SHP77 treated with DMSO at 0.1 percent for 48 hours (cell line): ENCODE results near the gene BCKDHB.

ENCODE experiments used
- DNase-seq: peaks from one replicate; lab custom pipeline; 2025; lab: John Stamatoyannopoulos, UW

The BCKDHB gene

GRCh38 chr6:80151635-80152034 lies 45.2 kb downstream of the BCKDHB start:
- peak; percentile 24 for DNase-seq

- no peak for DNase-seq
These were observed 47.7 kb downstream of the BCKDHB start for GRCh38 chr6:80154160-80154559.

GRCh38 chr6:80156221-80156620 lies 49.8 kb downstream of the BCKDHB start:
- DNase-seq, result no peak

GRCh38 chr6:80158478-80158989 lies 52.1 kb downstream of the BCKDHB start:
- DNase-seq, result no peak

GRCh38 chr6:80161434-80161833 lies 55.0 kb downstream of the BCKDHB start:
- DNase-seq, result no peak

GRCh38 chr6:80163754-80164187 lies 57.3 kb downstream of the BCKDHB start:
- DNase-seq, result peak; percentile 50

- DNase-seq, result peak; percentile 46
These were observed 58.7 kb downstream of the BCKDHB start for GRCh38 chr6:80165143-80165542.

GRCh38 chr6:80165819-80166218 lies 59.3 kb downstream of the BCKDHB start:
- DNase-seq, result peak; percentile 9

- no peak for DNase-seq
These were observed 64.0 kb downstream of the BCKDHB start for GRCh38 chr6:80170433-80170832.

GRCh38 chr6:80173411-80173810 lies 66.9 kb downstream of the BCKDHB start:
- DNase-seq, result no peak

GRCh38 chr6:80174900-80175572 lies 68.6 kb downstream of the BCKDHB start:
- no peak for DNase-seq

- DNase-seq, result no peak
These were observed 73.2 kb downstream of the BCKDHB start for GRCh38 chr6:80179695-80180094.

GRCh38 chr6:80181352-80182081 lies 75.0 kb downstream of the BCKDHB start:
- DNase-seq, result peak; percentile 26

- no peak for DNase-seq
These were observed 75.8 kb downstream of the BCKDHB start for GRCh38 chr6:80182308-80182707.

GRCh38 chr6:80183019-80183795 lies 76.7 kb downstream of the BCKDHB start:
- DNase-seq, result no peak

- DNase-seq, result no peak
These were observed 79.0 kb downstream of the BCKDHB start for GRCh38 chr6:80185492-80185891.

GRCh38 chr6:80186082-80186481 lies 79.6 kb downstream of the BCKDHB start:
- no peak for DNase-seq

GRCh38 chr6:80196906-80197305 lies 90.4 kb downstream of the BCKDHB start:
- no peak for DNase-seq

- DNase-seq, result no peak
These were observed 91.0 kb downstream of the BCKDHB start for GRCh38 chr6:80197474-80197873.

GRCh38 chr6:80197986-80198385 lies 91.5 kb downstream of the BCKDHB start:
- DNase-seq, result no peak

GRCh38 chr6:80203283-80203682 lies 96.8 kb downstream of the BCKDHB start:
- no peak for DNase-seq

- no peak for DNase-seq
These were observed 98.9 kb downstream of the BCKDHB start for GRCh38 chr6:80205404-80205803.

- no peak for DNase-seq
These were observed 100.3 kb downstream of the BCKDHB start for GRCh38 chr6:80206758-80207157.
